KBM-7 (cell line): ENCODE data around the gene CSPG4.
A peak's percentile ranks its signal among the peaks of the same experiment; 100 is the strongest.
"Not testable (repeated sequence)": the region's sequence is repeated elsewhere in the genome, so short reads cannot be mapped to it uniquely, and the experiment has no call there.

Experiments
- DNase-seq: peaks from one replicate; pipeline ENCODE4 v3.0.0-alpha.2; 2015
- in situ Hi-C: fragments of 300-500 bp; cut with MboI; formaldehyde crosslinking; loops from 2 replicates; pipeline ENCODE4 v1.14.3; 2020; ENCODE audit warnings: low sequenced_read_pairs, low pct_unique_long_range_greater_than_20kb, mixed read lengths

The CSPG4 gene

GRCh38 chr15:75711495-75711894, 1.2 kb downstream of the CSPG4 start:
- in situ Hi-C loops, DNase-seq: not testable (repeated sequence)

GRCh38 chr15:75710874-75711273, 1.8 kb downstream of the CSPG4 start:
- DNase-seq: not testable (repeated sequence)

GRCh38 chr15:75709458-75709857, 3.2 kb downstream of the CSPG4 start:
- in situ Hi-C loops, DNase-seq: not testable (repeated sequence)

More at GRCh38 chr15:75710874-75711273, 1.8 kb downstream of the CSPG4 start:
- in situ Hi-C loops: not testable (repeated sequence)

- in situ Hi-C loops: no loop called here
- no peak for DNase-seq
Measured at GRCh38 chr15:75706682-75706954, 6.0 kb downstream of the CSPG4 start.

- in situ Hi-C loops: no loop called here
- DNase-seq: no peak
Measured at GRCh38 chr15:75705854-75706681, 6.6 kb downstream of the CSPG4 start.

- DNase-seq, in situ Hi-C loops: not testable (repeated sequence)
Measured at GRCh38 chr15:75705375-75705774, 7.3 kb downstream of the CSPG4 start.

- in situ Hi-C loops: no loop called here
- DNase-seq: no peak
Measured at GRCh38 chr15:75704618-75705017, 8.0 kb downstream of the CSPG4 start.

- no peak for DNase-seq
- in situ Hi-C loops: no loop called here
Measured at GRCh38 chr15:75704263-75704615, 8.4 kb downstream of the CSPG4 start.

- in situ Hi-C loops: not testable (repeated sequence)
Measured at GRCh38 chr15:75703440-75704262, 9.0 kb downstream of the CSPG4 start.

GRCh38 chr15:75702436-75702835, 10.2 kb downstream of the CSPG4 start:
- DNase-seq: no peak
- in situ Hi-C loops: no loop called here

More at GRCh38 chr15:75703440-75704262, 9.0 kb downstream of the CSPG4 start:
- DNase-seq: not testable (repeated sequence)

- DNase-seq, in situ Hi-C loops: not testable (repeated sequence)
Measured at GRCh38 chr15:75701071-75702003, 11.3 kb downstream of the CSPG4 start.

GRCh38 chr15:75699961-75700874, 12.4 kb downstream of the CSPG4 start:
- peak; percentile 64 for DNase-seq
- in situ Hi-C loops: not testable (repeated sequence)

GRCh38 chr15:75699517-75699916, 13.1 kb downstream of the CSPG4 start:
- DNase-seq: peak; percentile 50
- in situ Hi-C loops: not testable (repeated sequence)

GRCh38 chr15:75697974-75698747, 14.5 kb downstream of the CSPG4 start:
- DNase-seq, in situ Hi-C loops: not testable (repeated sequence)

- no peak for DNase-seq
- in situ Hi-C loops: no loop called here
Measured at GRCh38 chr15:75697523-75697922, 15.1 kb downstream of the CSPG4 start.

- in situ Hi-C loops: no loop called here
- DNase-seq: no peak
Measured at GRCh38 chr15:75696854-75697259, 15.8 kb downstream of the CSPG4 start.

GRCh38 chr15:75696311-75696720, 16.3 kb downstream of the CSPG4 start:
- DNase-seq: peak; percentile 41

More at GRCh38 chr15:75696311-75696720, 16.3 kb downstream of the CSPG4 start:
- in situ Hi-C loops: no loop called here
